HepG2 (cell line): ENCODE data around the gene PMPCB. TPM values are rescaled to one million over a fixed set of nuclear protein-coding genes. Genes with fewer than 3 reads are reported as not detected.
A peak's percentile ranks its signal among the peaks of the same experiment; 100 is the strongest.
"Not testable (repeated sequence)": the region's sequence is repeated elsewhere in the genome, so short reads cannot be mapped to it uniquely, and the experiment has no call there.

Source experiments
- ATAC-seq: fragments of 200-7000 bp; cut with Tn5 transposase; 3 replicates; pipeline ENCODE4 v1.9.1; 2020; ENCODE audit warnings: mild to moderate bottlenecking, moderate library complexity
- BruUV-seq: library from RNA; stranded (reverse); fragments of 400-500 nt; replicated peaks from 2 replicates; lab custom pipeline; 2021; lab: Mats Ljungman, UMichigan
- CTCF ChIA-PET: fragments of 300-600 bp; formaldehyde crosslinking; extraction: SDS; loops from one replicate; lab custom pipeline; 2021; ENCODE audit warnings: low total read pairs, inconsistent platforms, low intra/inter-chr PET ratio; lab: Yijun Ruan, JAX
- POLR2A ChIA-PET: fragments of 350-600 bp; sonication (Branson Sonifier 250); formaldehyde crosslinking; loops from one replicate; lab custom pipeline; 2020; ENCODE audit warnings: antibody characterized with exemption, inconsistent platforms; lab: Yijun Ruan, JAX
- DNase-seq: peaks from one replicate; pipeline ENCODE4 v3.0.0-alpha.2; 2015; ENCODE audit warnings: low spot score
- FAIRE-seq: peaks from 3 replicates; lab custom pipeline; 2011; peaks lifted over from hg19 to GRCh38; lab: Jason Lieb, UNC
- H2AFZ ChIP-seq: one replicate; pipeline ENCODE4 v1.6.1; 2011; ENCODE audit warnings: low read length, inconsistent platforms
- H3K27ac ChIP-seq: fragments of 300-600 bp; 3 replicates; pipeline ENCODE4 v1.8.0; 2011; ENCODE audit warnings: mixed run types, mild to moderate bottlenecking, mixed read lengths, low read length, inconsistent platforms; ENCODE audit not compliant: insufficient read depth; ENCODE audit errors: extremely low read length
- H3K27me3 ChIP-seq, 2 experiments: fragments of 200-600 bp in 1 of 2; 2 replicates in 1 of 2; 3 replicates in 1 of 2; pipeline versions ENCODE4 v1.6.0 to v1.8.0; 2011; ENCODE audit warnings: low read length in 2 of 2, mild to moderate bottlenecking in 2 of 2, moderate library complexity in 2 of 2, inconsistent platforms in 1 of 2; ENCODE audit not compliant: insufficient read depth in 2 of 2, control insufficient read depth in 1 of 2
- H3K36me3 ChIP-seq, 2 experiments: fragments of 200-600 bp in 1 of 2; replicated peaks in 1 of 2; 2 replicates in 1 of 2; 3 replicates in 1 of 2; pipeline versions ENCODE4 v1.5.1 to v1.8.0; 2011; ENCODE audit warnings: low read length in 2 of 2, inconsistent platforms in 1 of 2; ENCODE audit not compliant: insufficient read depth in 2 of 2, control insufficient read depth in 1 of 2
- H3K4me1 ChIP-seq: 2 replicates; pipeline ENCODE4 v1.5.1; 2012; ENCODE audit warnings: low read length, inconsistent platforms; ENCODE audit not compliant: insufficient read depth
- H3K4me2 ChIP-seq: 2 replicates; pipeline ENCODE4 v1.6.0; 2011; ENCODE audit warnings: low read depth, low read length, inconsistent platforms
- H3K4me3 ChIP-seq, 3 experiments: fragments of 200-600 bp in 1 of 3; sonication (generic), shearing (Covaris generic) in 1 of 3; replicated peaks in 1 of 3; 2 replicates each; pipeline ENCODE4 v1.5.1; 2011 to 2016; ENCODE audit warnings: low read length in 3 of 3, inconsistent platforms in 2 of 3, low read depth in 2 of 3, mild to moderate bottlenecking in 2 of 3, control low read depth in 1 of 3, mixed read lengths in 1 of 3; ENCODE audit not compliant: insufficient read depth in 1 of 3
- H3K79me2 ChIP-seq: one replicate; pipeline ENCODE4 v1.6.1; 2011; ENCODE audit warnings: low read length, inconsistent platforms; ENCODE audit not compliant: insufficient read depth
- H3K9ac ChIP-seq: 2 replicates; pipeline ENCODE4 v1.6.0; 2011; ENCODE audit warnings: mild to moderate bottlenecking, low read depth, low read length, inconsistent platforms; ENCODE audit not compliant: insufficient read depth
- H3K9me3 ChIP-seq: 2 replicates; pipeline ENCODE4 v1.5.1; 2012; ENCODE audit warnings: mild to moderate bottlenecking, low read length
- H4K20me1 ChIP-seq: 2 replicates; pipeline ENCODE4 v1.6.0; 2011; ENCODE audit warnings: inconsistent platforms, mild to moderate bottlenecking, low read length, moderate library complexity; ENCODE audit not compliant: insufficient read depth
- NAIF1 ChIP-seq: sonication (generic); formaldehyde crosslinking; IDR thresholded peaks from 2 replicates; pipeline ENCODE4 v1.5.0; 2020; ENCODE audit warnings: mild to moderate bottlenecking, missing genetic modification reagents, borderline replicate concordance
- NKX3-1 ChIP-seq: sonication (generic); formaldehyde crosslinking; IDR thresholded peaks from 2 replicates; pipeline ENCODE4 v1.5.0; 2020; ENCODE audit warnings: missing genetic modification reagents
- NR0B2 ChIP-seq: sonication (generic); formaldehyde crosslinking; IDR thresholded peaks from 2 replicates; pipeline ENCODE4 v1.4.0; 2020; ENCODE audit warnings: mild to moderate bottlenecking, missing genetic modification reagents
- PHF20 ChIP-seq: sonication (generic); formaldehyde crosslinking; IDR thresholded peaks from 2 replicates; pipeline ENCODE4 v1.5.0; 2020; ENCODE audit warnings: mild to moderate bottlenecking, missing genetic modification reagents
- POGK ChIP-seq: sonication (generic); formaldehyde crosslinking; conservative IDR thresholded peaks from 2 replicates; pipeline ENCODE4 v1.8.0; 2022; ENCODE audit warnings: mild to moderate bottlenecking, moderate library complexity, missing genetic modification reagents
- REL ChIP-seq: sonication (generic); formaldehyde crosslinking; conservative IDR thresholded peaks from 2 replicates; pipeline ENCODE4 v1.8.0; 2022; ENCODE audit warnings: mild to moderate bottlenecking, missing genetic modification reagents, moderate library complexity
- ZBTB7A ChIP-seq: sonication (generic); formaldehyde crosslinking; IDR thresholded peaks from 2 replicates; pipeline ENCODE4 v1.8.0; 2022; ENCODE audit warnings: mild to moderate bottlenecking, missing genetic modification reagents
- ZNF232 ChIP-seq: sonication (generic); formaldehyde crosslinking; IDR thresholded peaks from 2 replicates; pipeline ENCODE4 v1.4.0; 2020; ENCODE audit warnings: missing genetic modification reagents, borderline replicate concordance
- ZNF430 ChIP-seq: sonication (generic); formaldehyde crosslinking; IDR thresholded peaks from 2 replicates; pipeline ENCODE4 v1.9.0; 2021; ENCODE audit warnings: mild to moderate bottlenecking, missing genetic modification reagents
- ZNF605 ChIP-seq: sonication (generic); formaldehyde crosslinking; IDR thresholded peaks from 2 replicates; pipeline ENCODE4 v1.8.0; 2022; ENCODE audit warnings: mild to moderate bottlenecking, missing genetic modification reagents
- ZNF800 ChIP-seq: sonication (generic); formaldehyde crosslinking; IDR thresholded peaks from 2 replicates; pipeline ENCODE4 v1.4.0; 2020; ENCODE audit warnings: missing genetic modification reagents
- WGBS: methylation state at CpG from one replicate; pipeline ENCODE4 v1.1.6; 2017; ENCODE audit warnings: low lambda C conversion rate; 5-methylcytosine and 5-hydroxymethylcytosine counted together
- in situ Hi-C: cut with HindIII; loops from 2 replicates; pipeline ENCODE4 v1.10.0; 2017; ENCODE audit warnings: low pct_unique_long_range_greater_than_20kb; ENCODE audit not compliant: extremely low pct_ligation_motif_present
- intact Hi-C: fragments of 100-400 bp; cut with micrococcal nuclease; formaldehyde crosslinking; loops from one replicate; pipeline ENCODE4 v1.10.0; 2022; ENCODE audit not compliant: unreplicated experiment
- polyA plus RNA-seq, 8 experiments: library from polyadenylated mRNA; depleted of rRNA in 3 of 8; stranded (reverse) in 7 of 8; unstranded in 1 of 8; fragments of >200 nt; fragmentation: Illumina TruSeq in 4 of 8; extraction: Trizol in 4 of 8; gene quantifications; 2 replicates each; pipeline versions ENCODE4 v1.2.1 to v1.2.3, GENCODE V29; 2011 to 2016; ENCODE audit warnings: low read depth in 4 of 8, missing spikeins in 1 of 8, mixed read lengths in 1 of 8; ENCODE audit not compliant: insufficient read depth in 1 of 8
- total RNA-seq, 5 experiments: library from RNA; depleted of rRNA; stranded (reverse); fragments of >200 nt; fragmentation: Illumina TruSeq; extraction: Trizol; gene quantifications; 2 replicates each; pipeline ENCODE4 v1.2.3, GENCODE V29; 2016; ENCODE audit warnings: low read depth in 1 of 5

Gene PMPCB
- total and polyA plus RNA-seq, 2 of the 13 experiments (the other 11 are each of a cell fraction or from before 2014, with no cell fraction given): 80.8 to 124 TPM

GRCh38 chr7:103279636-103279962 is 17.6 kb upstream of the PMPCB start:
- H3K27me3 ChIP-seq, H3K9ac ChIP-seq: not testable (repeated sequence)
- WGBS: 0% methylated on average over 10 of the region's 12 CpGs
- TF ChIP-seq ZNF800: peak; percentile 78
- TF ChIP-seq, all 625 proteins: peak for 1; not testable (repeated sequence) for 624
- FAIRE-seq, H3K27ac ChIP-seq, BruUV-seq, H3K79me2 ChIP-seq, H2AFZ ChIP-seq, intact Hi-C loops, in situ Hi-C loops, H3K36me3 ChIP-seq, POLR2A ChIA-PET, CTCF ChIA-PET, DNase-seq, H3K9me3 ChIP-seq, H4K20me1 ChIP-seq: not testable (repeated sequence)
- Histone ChIP-seq H3K4me1 (peaks cover 16% of the 10 kb centered on the region; the same call in 1 of the 2 replicates), H3K4me3 (peak overlapping the region; percentile 4 to 66 (median 42); a peak in 3 of 6 replicates), H3K4me2 (peak overlapping the region; percentile 79)
- ATAC-seq: peak; percentile 58

GRCh38 chr7:103279963-103280802 is 17.1 kb upstream of the PMPCB start:
- H2AFZ ChIP-seq, H3K9me3 ChIP-seq, in situ Hi-C loops, H4K20me1 ChIP-seq, BruUV-seq, H3K27ac ChIP-seq, H3K36me3 ChIP-seq, FAIRE-seq, H3K27me3 ChIP-seq, intact Hi-C loops, H3K9ac ChIP-seq, POLR2A ChIA-PET, CTCF ChIA-PET, H3K79me2 ChIP-seq: not testable (repeated sequence)
- DNase-seq (peak; percentile 16), ATAC-seq (peak; percentile 91)
- 4% methylated on average over 18 of the region's 71 CpGs for WGBS
- Histone ChIP-seq H3K4me3 (peak overlapping the region; percentile 20 to 66 (median 42); a peak in 4 of 6 replicates), H3K4me1 (peaks cover 16% of the 10 kb centered on the region; the same call in 1 of the 2 replicates), H3K4me2 (peak overlapping the region; percentile 79)
- TF ChIP-seq ZBTB7A (CRISPR knock-in tag) (0 out of 2 replicates have a peak, but pooled peaks have one; percentile 29), PHF20 (CRISPR knock-in tag) (0 out of 2 replicates have a peak, but pooled peaks have one; percentile 18), ZNF430 (CRISPR knock-in tag) (0 out of 2 replicates have a peak, but pooled peaks have one; percentile 0), NR0B2 (CRISPR knock-in tag) (0 out of 2 replicates have a peak, but pooled peaks have one; percentile 31), ZNF232 (0 out of 2 replicates have a peak, but pooled peaks have one; percentile 50), NAIF1 (CRISPR knock-in tag) (peak; percentile 48; the same call in 1 of the 2 replicates), REL (CRISPR knock-in tag) (0 out of 2 replicates have a peak, but pooled peaks have one; percentile 33), POGK (CRISPR knock-in tag) (0 out of 2 replicates have a peak, but pooled peaks have one; percentile 24), ZNF605 (0 out of 2 replicates have a peak, but pooled peaks have one; percentile 39), NKX3-1 (CRISPR knock-in tag) (0 out of 2 replicates have a peak, but pooled peaks have one; percentile 56)
